Adrenal gland (tissue), 12 donors: ENCODE results near the gene MVB12B. TPM values are rescaled to one million over a fixed set of nuclear protein-coding genes. Genes with fewer than 3 reads are reported as not detected.
"Not testable (repeated sequence)": the region's sequence is repeated elsewhere in the genome, so short reads cannot be mapped to it uniquely, and the experiment has no call there.

ENCODE experiments used
- DNase-seq, 7 donors: peaks; one replicate each; pipeline ENCODE4 v3.0.0-alpha.2; 2019 to 2020
- H3K27ac ChIP-seq, 5 donors: fragments of 200-600 bp; sonication (generic) in 4 of 5; 1 replicate in 3 of 5; 2 replicates in 2 of 5; pipeline versions ENCODE4 v1.5.1 to v1.8.0; 2016 to 2020; ENCODE audit warnings: mild to moderate bottlenecking in 1 of 5
- H3K27me3 ChIP-seq: fragments of 200-600 bp; 2 replicates; pipeline ENCODE4 v1.8.0; 2021
- H3K36me3 ChIP-seq, 2 donors: fragments of 200-600 bp; replicated peaks in 1 of 2; 1 replicate in 1 of 2; 2 replicates in 1 of 2; pipeline versions ENCODE4 v1.5.1 to v1.8.0; 2018 to 2022
- H3K4me1 ChIP-seq, 2 donors: fragments of 200-600 bp; replicated peaks in 1 of 2; 1 replicate in 1 of 2; 2 replicates in 1 of 2; pipeline versions ENCODE4 v1.5.1 to v1.8.0; 2018 to 2021
- H3K4me3 ChIP-seq, 4 donors: fragments of 200-600 bp; sonication (generic) in 3 of 4; one replicate each; pipeline ENCODE4 v1.5.1; 2016 to 2018
- H3K9me3 ChIP-seq, 3 donors: fragments of 200-600 bp; sonication (generic) in 1 of 3; replicated peaks in 1 of 3; 1 replicate in 2 of 3; 2 replicates in 1 of 3; pipeline versions ENCODE4 v1.5.1 to v1.8.0; 2016 to 2021
- CTCF ChIP-seq, 6 experiments: fragments of 450-650 bp in 4 of 6; fragments of 200-600 bp in 2 of 6; sonication (generic) in 1 of 6; IDR thresholded peaks; 1 replicate in 5 of 6; 2 replicates in 1 of 6; pipeline versions ENCODE4 v1.5.1 to v1.8.0; 2016 to 2021; ENCODE audit warnings: antibody characterized with exemption in 6 of 6, mild to moderate bottlenecking in 2 of 6, moderate library complexity in 1 of 6
- POLR2A ChIP-seq, 2 donors: fragments of 450-650 bp; IDR thresholded peaks; one replicate each; pipeline ENCODE4 v1.6.1; 2017; ENCODE audit warnings: antibody characterized with exemption in 2 of 2, mild to moderate bottlenecking in 2 of 2, moderate library complexity in 1 of 2
- WGBS, 4 donors: extraction: QIAGEN DNeasy Blood & Tissue Kit in 2 of 4; methylation state at CpG; one replicate each; pipeline versions ENCODE4 v1.1.5 to v1.1.7; 2013 to 2017; 5-methylcytosine and 5-hydroxymethylcytosine counted together
- intact Hi-C, 2 donors: fragments of 100-400 bp; cut with DNase I; formaldehyde crosslinking; loops; one replicate each; pipeline versions ENCODE4 v1.14.1 to v1.15.0; 2022 to 2023
- polyA plus RNA-seq, 3 donors: library from polyadenylated mRNA; stranded (reverse); fragments of 200-250 nt in 2 of 3; fragments of 350-450 nt in 1 of 3; fragmentation: Illumina TruSeq in 1 of 3; extraction: RNeasy Lipid Tissue Mini Kit (QIAGEN cat#74804) in 1 of 3; gene quantifications; one replicate each; pipeline ENCODE4 v1.2.3, GENCODE V29; 2013 to 2014
- total RNA-seq, 9 donors: library from RNA; depleted of rRNA in 4 of 9; stranded (reverse); fragments of >200 nt in 4 of 9; fragments of 120-200 nt in 1 of 9; fragmentation: NEBNext Ultra II Directional in 1 of 9; extraction: Animal tissue kit (Norgen Biotek cat#: 25700) in 1 of 9; gene quantifications; one replicate each; pipeline versions ENCODE4 v1.1.0 to v1.2.4, GENCODE V29; 2013 to 2023
- donor health status: healthy with polysubstance abuse.
- donor health status: Bipolar disorder and iron deficiency.
- donor health status: DM: yes; HTN: yes; CAD: no.
- donor health status: DM: no; HTN: no; CAD: no.
- donor health status: DM: no; HTN: no; CAD: no.
- donor health status: DM: yes; HTN: yes; CAD: no.

The MVB12B gene
- total and polyA plus RNA-seq, 12 donors: 3.7 to 20.5 (median 12.8) TPM

GRCh38 chr9:126475933-126476555 is 149.4 kb downstream of the MVB12B start:
- no peak for DNase-seq
- no peaks in the 10 kb centered on the region for H3K9me3 ChIP-seq
- no peaks in the 10 kb centered on the region for H3K27me3 ChIP-seq
- no peaks in the 10 kb centered on the region for H3K4me1 ChIP-seq
- WGBS, 4 donors: 90 to 93% (median 91%) methylated on average over 12 of the region's 12 CpGs
- no peaks in the 10 kb centered on the region for H3K36me3 ChIP-seq
- intact Hi-C loops: no loop called here
- TF ChIP-seq CTCF (IDR thresholded peaks at IDR 0.05) (no peak), POLR2A (IDR thresholded peaks at IDR 0.05) (no peak)
- H3K27ac ChIP-seq: no peak overlapping the region
- H3K4me3 ChIP-seq: no peak overlapping the region

GRCh38 chr9:126477432-126477831 is 150.8 kb downstream of the MVB12B start:
- H3K4me1 ChIP-seq, H3K36me3 ChIP-seq, H3K9me3 ChIP-seq, intact Hi-C loops, H3K27me3 ChIP-seq, H3K4me3 ChIP-seq, DNase-seq, H3K27ac ChIP-seq: not testable (repeated sequence)
- WGBS, 4 donors: 86 to 93% (median 92%) methylated on average over 3 of the region's 3 CpGs

GRCh38 chr9:126478216-126478981 is 151.8 kb downstream of the MVB12B start:
- no peak overlapping the region for H3K4me3 ChIP-seq
- H3K27ac ChIP-seq: no peak overlapping the region
- TF ChIP-seq CTCF (IDR thresholded peaks at IDR 0.05) (no peak), POLR2A (IDR thresholded peaks at IDR 0.05) (no peak)
- intact Hi-C loops: no loop called here
- H3K9me3 ChIP-seq: no peaks in the 10 kb centered on the region
- whole genome bisulfite sequencing, 4 donors: 88 to 99% (median 94%) methylated on average over 7 to 8 of the region's 8 CpGs
- H3K36me3 ChIP-seq: no peaks in the 10 kb centered on the region
- H3K4me1 ChIP-seq: peaks cover 5 to 11% of the 10 kb centered on the region in 2 donors
- H3K27me3 ChIP-seq: no peaks in the 10 kb centered on the region
- DNase-seq: no peak

GRCh38 chr9:126479515-126479914 is 152.9 kb downstream of the MVB12B start:
- no peak overlapping the region for H3K27ac ChIP-seq
- intact Hi-C loops: no loop called here
- WGBS, 4 donors: 94 to 98% (median 97%) methylated on average over 12 of the region's 12 CpGs
- no peak for DNase-seq
- peaks cover 0 to 4% of the 10 kb centered on the region in 2 donors for H3K36me3 ChIP-seq
- TF ChIP-seq CTCF (IDR thresholded peaks at IDR 0.05) (no peak), POLR2A (IDR thresholded peaks at IDR 0.05) (no peak)
- H3K4me1 ChIP-seq: peaks cover 5 to 11% of the 10 kb centered on the region in 2 donors
- H3K9me3 ChIP-seq: no peaks in the 10 kb centered on the region
- no peaks in the 10 kb centered on the region for H3K27me3 ChIP-seq
- no peak overlapping the region for H3K4me3 ChIP-seq
